DMS79 (cell line): Measurements from ENCODE around the gene NKTR.

Source experiments
- DNase-seq: peaks from one replicate; lab custom pipeline; 2025; lab: John Stamatoyannopoulos, UW

Gene NKTR

GRCh38 chr3:42662813-42663535 is 62.5 kb downstream of the NKTR start:
- DNase-seq: no peak

DNA sequence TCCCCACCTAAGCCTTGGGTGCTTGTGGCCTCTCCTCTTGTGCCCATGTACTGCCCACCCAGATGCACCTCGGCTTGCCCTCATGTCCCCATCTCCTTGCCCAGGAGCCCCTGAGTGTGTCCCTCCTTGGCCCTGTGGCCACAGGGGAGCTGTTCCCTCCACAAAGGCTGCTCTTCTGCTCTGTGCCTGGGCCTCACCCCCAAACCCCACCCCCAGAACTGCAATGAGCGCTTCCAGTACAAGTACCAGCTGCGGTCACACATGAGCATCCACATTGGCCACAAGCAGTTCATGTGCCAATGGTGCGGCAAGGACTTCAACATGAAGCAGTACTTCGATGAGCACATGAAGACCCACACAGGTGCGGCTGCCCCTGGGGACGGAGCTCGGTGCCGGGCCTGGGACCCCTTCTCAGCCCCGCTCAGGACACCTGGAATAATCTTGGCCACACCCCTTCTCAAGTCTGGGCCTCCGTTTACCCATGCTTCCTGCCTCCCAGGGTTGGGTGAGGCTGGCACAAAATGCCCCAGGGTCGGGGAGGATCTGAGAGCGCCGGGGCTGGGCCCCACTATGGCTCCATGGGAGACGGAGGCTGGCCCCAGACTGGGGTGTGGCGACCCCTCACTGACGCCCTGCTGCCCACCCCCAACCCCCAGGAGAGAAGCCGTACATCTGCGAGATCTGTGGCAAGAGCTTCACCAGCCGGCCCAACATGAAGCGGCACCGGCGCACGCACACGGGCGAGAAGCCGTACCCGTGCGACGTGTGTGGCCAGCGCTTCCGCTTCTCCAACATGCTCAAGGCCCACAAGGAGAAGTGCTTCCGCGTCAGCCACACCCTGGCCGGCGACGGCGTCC is 63.3 kb downstream of the NKTR start:
- DNase-seq: no peak

DNA sequence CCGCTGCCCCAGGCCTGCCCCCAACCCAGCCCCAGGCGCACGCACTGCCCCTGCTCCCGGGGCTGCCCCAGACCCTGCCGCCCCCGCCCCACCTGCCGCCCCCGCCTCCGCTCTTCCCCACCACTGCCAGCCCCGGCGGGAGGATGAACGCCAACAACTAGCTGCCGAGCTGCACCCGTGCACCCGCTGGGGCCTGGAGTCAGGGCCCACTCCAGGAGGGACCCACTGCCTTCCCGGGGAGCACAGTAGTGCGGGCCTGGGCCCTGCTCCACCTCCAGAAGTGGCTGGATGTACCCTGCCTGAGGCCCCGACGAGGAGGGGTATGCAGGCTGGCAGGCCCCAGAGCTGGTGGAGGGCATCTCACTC is 63.9 kb downstream of the NKTR start:
- DNase-seq: no peak

GRCh38 chr3:42665050-42665878 is 64.8 kb downstream of the NKTR start:
- DNase-seq: no peak

DNA sequence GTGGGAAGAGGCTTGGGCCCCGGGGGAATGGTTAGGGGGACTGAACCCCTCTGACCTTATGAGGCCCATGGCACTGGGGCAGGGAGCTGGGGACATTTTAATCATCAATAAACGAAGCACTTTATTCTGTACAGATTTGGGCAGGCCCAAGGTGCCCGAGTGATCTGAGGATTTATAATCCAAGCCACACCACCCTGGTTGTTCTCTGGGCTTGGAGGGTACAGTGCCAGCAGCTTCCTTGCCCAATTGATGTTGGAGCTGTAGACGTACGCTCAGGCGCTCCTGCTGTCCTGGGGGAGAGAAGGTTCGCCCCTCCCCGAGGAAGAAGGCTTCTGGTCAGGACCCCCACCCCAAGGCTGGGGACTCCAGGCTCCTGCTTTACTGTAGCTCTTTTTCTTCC is 65.5 kb downstream of the NKTR start:
- DNase-seq: no peak

DNA sequence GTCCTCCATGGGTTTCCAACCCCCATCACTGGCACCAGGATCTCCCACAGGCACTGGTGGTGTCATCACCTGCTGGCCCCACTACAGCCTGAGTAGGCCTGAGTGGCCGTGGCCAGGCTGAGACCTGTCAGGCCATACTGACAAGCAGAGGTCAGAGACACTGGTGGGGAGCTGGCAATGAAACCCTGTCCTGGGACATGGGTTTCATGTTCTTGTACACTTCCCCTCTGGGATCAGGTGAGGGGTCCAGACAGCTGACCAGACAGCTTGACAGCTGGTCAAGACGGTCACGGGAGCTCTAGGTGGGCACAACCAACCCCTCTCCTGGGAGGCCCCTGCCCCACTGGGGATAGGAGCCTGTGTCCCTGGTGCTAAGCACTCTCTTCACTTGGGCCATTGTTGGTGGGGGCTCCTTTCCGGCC is 66.1 kb downstream of the NKTR start:
- DNase-seq: no peak

GRCh38 chr3:42667096-42667522 is 66.6 kb downstream of the NKTR start:
- no peak for DNase-seq

DNA sequence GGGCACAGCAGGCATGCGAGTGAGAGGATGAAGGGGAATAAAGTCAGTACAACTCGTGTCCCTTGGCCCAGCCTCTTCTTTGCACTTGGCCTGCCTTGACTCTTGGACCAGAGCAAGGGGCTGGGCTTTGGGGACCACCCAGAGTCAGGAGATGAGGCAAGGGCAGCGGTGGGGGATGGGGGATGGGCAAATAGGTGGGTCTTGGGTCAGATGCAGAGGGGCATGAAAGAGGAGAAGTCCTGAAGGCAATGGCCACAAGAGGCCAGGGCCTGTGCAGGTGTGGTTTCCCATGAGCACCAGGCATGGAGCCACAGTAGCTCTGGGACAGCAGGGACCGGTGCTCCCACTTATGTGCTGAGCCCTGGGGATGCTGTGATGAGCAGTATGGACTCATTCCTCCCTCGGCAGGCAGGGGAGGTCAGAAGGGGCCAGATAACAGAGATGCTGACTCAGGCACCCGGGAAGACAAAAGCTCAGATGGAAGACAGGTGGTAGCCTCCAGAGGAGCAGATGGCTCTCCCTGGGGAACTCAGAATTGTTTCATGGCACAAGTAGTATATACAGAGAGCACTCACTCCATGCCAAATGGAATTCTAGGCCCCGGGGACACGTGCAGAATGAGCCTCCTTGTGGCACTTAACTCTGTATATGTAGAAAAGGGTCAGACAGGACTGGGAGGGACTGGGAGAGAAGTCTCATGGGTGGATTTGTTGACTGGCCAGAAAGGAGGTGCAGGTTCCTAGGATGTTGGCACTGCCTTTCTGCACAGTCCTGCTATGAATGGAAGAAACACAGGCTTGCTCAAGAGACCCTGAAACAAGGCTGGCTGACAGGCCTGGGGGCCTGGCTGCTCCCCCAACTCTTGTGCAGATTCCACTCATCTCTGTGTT is 67.3 kb downstream of the NKTR start:
- DNase-seq: peak; percentile 17

DNA sequence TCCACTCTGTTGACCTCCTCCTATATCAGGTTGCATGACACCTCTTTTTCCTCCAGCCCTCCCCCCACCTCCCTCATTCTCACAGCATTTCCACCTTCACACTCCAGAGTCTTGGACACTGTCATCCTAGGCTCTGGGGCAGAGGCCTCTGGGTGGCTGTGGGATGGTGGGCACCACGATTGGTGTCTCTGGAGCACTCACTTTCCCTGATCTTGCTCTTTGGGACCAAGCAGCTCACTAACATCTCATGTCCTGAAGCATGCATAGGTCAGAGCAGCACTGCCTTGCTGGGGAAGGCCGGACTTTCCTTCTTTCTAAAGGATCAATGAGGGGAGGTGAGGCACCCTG is 67.9 kb downstream of the NKTR start:
- no peak for DNase-seq

DNA sequence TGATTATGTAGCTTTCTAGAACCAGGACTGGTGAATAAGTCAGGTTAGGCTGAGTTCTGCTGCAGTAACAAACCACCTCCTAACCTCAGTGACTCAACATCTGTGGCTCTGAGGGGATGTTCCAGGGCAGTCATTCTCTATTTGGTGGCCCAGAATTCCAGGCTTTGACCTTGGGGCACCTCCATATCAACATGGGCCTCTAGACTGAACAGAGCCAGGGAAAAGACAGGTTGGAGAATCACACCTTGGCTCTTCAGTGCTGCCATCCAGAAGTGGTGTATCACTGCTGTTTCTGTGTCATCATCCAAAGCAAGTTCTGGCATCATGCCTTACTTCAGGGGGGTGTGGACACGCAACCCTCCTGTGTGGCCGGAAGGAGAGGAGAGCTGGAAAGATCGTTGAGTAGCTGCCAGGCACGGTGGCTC is 68.3 kb downstream of the NKTR start:
- DNase-seq: no peak

DNA sequence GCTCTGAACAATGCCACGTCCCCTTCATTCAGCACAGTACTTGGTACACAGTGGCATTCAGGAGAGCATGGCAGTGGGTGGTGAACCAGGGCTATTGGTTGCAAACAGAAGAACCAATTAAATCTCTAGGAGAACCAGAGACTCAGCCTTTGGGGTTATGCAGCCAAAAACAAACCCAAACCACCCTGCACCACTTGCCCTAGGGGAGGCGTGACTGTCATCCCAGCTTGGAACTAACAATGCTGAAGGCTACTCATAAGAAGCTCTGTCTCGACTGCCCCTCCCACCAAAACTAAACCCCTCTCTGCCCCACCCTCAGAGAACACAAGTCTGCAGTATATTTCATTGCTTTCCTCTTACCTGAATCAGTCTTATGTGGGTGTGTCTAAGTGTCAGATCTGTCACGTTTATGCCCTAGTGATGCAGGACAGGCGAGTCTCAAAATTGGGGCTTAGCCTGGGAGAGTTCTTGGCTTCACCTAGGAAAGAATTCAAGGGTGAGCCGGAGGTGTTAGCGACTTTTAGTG is 69.6 kb downstream of the NKTR start:
- DNase-seq: no peak

GRCh38 chr3:42670670-42671069 is 70.2 kb downstream of the NKTR start:
- DNase-seq: no peak

DNA sequence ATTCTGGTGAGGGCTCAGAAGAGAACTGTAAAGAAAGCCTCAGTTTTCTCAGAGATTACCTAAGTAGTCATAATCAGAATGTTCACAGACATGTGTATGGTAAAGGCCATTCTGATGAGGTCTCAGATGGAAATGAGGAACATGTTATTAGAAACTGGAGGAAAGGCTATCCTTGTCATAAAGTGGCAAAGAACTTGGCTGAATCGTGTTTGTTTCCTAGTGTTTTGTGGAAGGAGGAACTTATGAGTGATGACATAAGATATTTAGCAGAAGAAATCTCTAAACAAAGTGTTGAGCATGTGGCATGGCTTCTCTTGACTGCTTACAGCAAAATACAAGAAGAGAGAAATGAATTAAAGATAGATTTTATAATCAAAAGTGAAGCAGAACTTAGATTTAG is 72.0 kb downstream of the NKTR start:
- no peak for DNase-seq

DNA sequence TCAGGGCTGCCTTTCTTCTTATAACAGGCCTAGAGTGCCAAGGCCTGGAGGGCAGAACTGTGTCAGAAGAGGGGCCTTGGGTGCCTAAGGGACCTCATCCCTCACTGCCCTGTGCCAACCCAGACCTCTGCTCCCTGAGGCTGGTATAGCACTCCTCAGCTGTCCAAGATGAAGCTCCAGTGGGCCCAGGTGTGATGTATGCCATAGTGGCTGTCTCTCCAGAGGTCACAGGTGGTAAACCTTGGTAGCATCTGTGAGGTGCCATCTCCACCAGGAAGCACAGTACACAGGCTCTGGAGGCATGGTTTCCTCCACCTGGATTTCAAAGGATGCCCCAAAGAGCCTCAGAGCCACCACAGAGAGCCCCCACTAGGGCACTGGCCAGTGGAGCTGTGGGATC is 72.6 kb downstream of the NKTR start:
- DNase-seq: no peak

- no peak for DNase-seq
Observed at GRCh38 chr3:42674146-42674545, 73.7 kb downstream of the NKTR start.

DNA sequence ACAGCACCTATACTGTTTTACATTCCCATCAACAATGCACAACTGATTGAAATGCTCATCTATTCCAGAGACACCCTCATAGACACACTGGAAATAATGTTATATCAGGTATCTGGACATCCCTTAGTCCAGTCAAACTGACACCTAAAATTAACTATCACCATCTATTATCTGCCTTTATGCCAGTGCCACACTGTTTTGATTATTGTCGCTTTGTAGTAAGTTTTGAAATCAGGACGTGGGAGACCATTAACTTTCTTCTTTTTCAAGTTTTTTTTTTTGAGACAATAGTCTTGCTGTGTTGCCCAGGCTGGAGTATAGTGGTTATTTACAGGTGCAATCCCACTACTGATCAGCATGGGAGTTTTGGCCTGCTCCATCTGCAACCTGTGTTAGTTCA is 75.4 kb downstream of the NKTR start:
- DNase-seq: no peak

- DNase-seq: no peak
Observed at GRCh38 chr3:42678447-42678846, 78.0 kb downstream of the NKTR start.

GRCh38 chr3:42680271-42680670 is 79.8 kb downstream of the NKTR start:
- no peak for DNase-seq

DNA sequence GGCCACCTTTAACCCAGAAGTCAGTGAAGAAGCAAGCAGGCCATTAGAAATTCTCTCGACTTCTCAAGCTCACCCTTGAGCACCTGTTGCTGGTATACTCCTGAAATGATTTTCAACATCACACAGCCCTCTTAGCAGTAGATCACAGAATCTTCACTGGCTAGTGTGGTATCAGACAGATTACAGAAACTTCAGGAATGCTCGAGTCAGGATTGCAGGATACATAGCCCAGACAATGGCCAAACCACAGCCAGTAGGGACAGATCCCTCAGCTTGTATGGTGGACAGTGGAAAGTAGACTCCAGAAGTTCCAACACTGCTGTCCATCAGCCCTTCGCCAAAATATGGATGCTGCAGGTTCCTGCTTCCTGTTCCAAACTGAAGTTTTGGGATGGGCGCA is 80.3 kb downstream of the NKTR start:
- DNase-seq: no peak

DNA sequence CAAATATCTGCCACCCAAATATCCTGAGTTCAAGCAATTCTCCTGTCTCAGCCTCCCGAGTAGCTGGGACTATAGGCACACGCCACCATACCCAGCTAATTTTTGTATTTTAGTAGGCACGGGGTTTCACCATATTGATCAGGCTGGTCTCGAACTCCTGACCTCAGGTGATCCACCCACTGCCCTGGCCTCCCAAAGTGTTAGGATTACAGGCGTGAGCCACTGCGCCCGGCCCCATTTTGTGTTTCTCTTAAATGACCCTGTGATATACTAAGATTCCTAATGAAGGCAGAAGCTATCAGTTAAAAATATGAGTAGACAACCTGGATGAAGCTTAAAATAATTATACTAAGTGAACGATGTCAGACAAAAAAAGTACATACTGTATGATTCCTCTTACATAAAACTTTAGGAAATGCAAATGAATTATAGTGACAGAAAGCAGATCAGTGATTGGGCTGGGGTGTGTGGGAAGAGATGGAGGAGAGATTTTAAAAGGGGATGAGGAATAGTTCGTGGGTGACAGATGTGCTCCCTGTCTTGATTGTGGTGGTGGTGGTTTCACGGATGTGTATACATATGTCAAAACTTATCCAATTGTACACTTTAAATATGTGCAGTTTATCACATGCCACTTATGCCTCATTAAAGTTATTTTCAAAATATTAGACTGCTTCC is 81.0 kb downstream of the NKTR start:
- no peak for DNase-seq
